ENCODE data around the gene CPED1. TPM values are rescaled to one million over a fixed set of nuclear protein-coding genes. Genes with fewer than 3 reads are reported as not detected.

The CPED1 gene
- polyA plus RNA-seq, 1 donor from 2014 or later = not detected

GRCh38 chr7:121043314-121044234 lies 55.1 kb downstream of the CPED1 start:
- H3K9me2 ChIP-seq (ENCODE audit: insufficient read depth, low read length) = no peaks in the 10 kb centered on the region
- no peak overlapping the region for H2AFZ ChIP-seq (ENCODE audit: low read depth, low read length)

GRCh38 chr7:121045090-121045489 lies 56.6 kb downstream of the CPED1 start:
- Histone ChIP-seq H3F3A (ENCODE audit: insufficient read depth, low read length, poor library complexity, severe bottlenecking) (no peaks in the 10 kb centered on the region), H3K4me3 (ENCODE audit: low read length) (no peak overlapping the region), H3K79me2 (replicated peaks; ENCODE audit: insufficient read depth, low read length) (no peaks in the 10 kb centered on the region), H3K36me3 (ENCODE audit: insufficient read depth, low read length) (no peaks in the 10 kb centered on the region), H3K9ac (ENCODE audit: low read length) (no peak overlapping the region), H3K27me3 (ENCODE audit: insufficient read depth, low read depth, low read length) (no peaks in the 10 kb centered on the region), H3K4me2 (ENCODE audit: low read length) (no peak overlapping the region), H3K27ac (ENCODE audit: low read length) (no peak overlapping the region), H2AFZ (ENCODE audit: low read depth, low read length) (no peak overlapping the region), H4K20me1 (ENCODE audit: insufficient read depth) (no peaks in the 10 kb centered on the region), H3K9me2 (ENCODE audit: insufficient read depth, low read length) (no peaks in the 10 kb centered on the region), H3K9me3 (ENCODE audit: low read length) (no peaks in the 10 kb centered on the region)
- TF ChIP-seq POLR2AphosphoS5 (IDR thresholded peaks at IDR 0.05) (no peak), SMC3 (conservative IDR thresholded peaks at IDR 0.05; ENCODE audit: poor library complexity) (no peak), MXI1 (conservative IDR thresholded peaks at IDR 0.05; ENCODE audit: poor library complexity, severe bottlenecking) (no peak), EP300 (conservative IDR thresholded peaks at IDR 0.05; ENCODE audit: poor library complexity, severe bottlenecking) (no peak), TAF1 (IDR thresholded peaks at IDR 0.05; ENCODE audit: low read depth) (no peak), RAD21 (conservative IDR thresholded peaks at IDR 0.05) (no peak), REST (IDR thresholded peaks at IDR 0.05; ENCODE audit: borderline replicate concordance) (no peak)

More at GRCh38 chr7:121043314-121044234, 55.1 kb downstream of the CPED1 start:
- H3F3A ChIP-seq (ENCODE audit: insufficient read depth, low read length, poor library complexity, severe bottlenecking) = no peaks in the 10 kb centered on the region
- no peaks in the 10 kb centered on the region for H3K36me3 ChIP-seq (ENCODE audit: insufficient read depth, low read length)
- no peak overlapping the region for H3K27ac ChIP-seq (ENCODE audit: low read length)
- no peaks in the 10 kb centered on the region for H3K27me3 ChIP-seq (ENCODE audit: insufficient read depth, low read depth, low read length)
- TF ChIP-seq RAD21 (conservative IDR thresholded peaks at IDR 0.05) (no peak), EZH2 (IDR thresholded peaks at IDR 0.05; ENCODE audit: borderline replicate concordance, insufficient read depth, low read length, poor library complexity, severe bottlenecking) (no peak), CTCF (IDR thresholded peaks at IDR 0.05; ENCODE audit: poor library complexity, severe bottlenecking) (no peak), REST (IDR thresholded peaks at IDR 0.05; ENCODE audit: borderline replicate concordance) (no peak)
- no peaks in the 10 kb centered on the region for H4K20me1 ChIP-seq (ENCODE audit: insufficient read depth)
- no peak overlapping the region for H3K4me2 ChIP-seq (ENCODE audit: low read length)
- H3K9ac ChIP-seq (ENCODE audit: low read length) = no peak overlapping the region
- no peaks in the 10 kb centered on the region for H3K79me2 ChIP-seq (replicated peaks; ENCODE audit: insufficient read depth, low read length)
- H3K4me3 ChIP-seq (ENCODE audit: low read length) = no peak overlapping the region
- H3K9me3 ChIP-seq (ENCODE audit: low read length) = no peaks in the 10 kb centered on the region
